Activated CD4-positive, CD25-positive, alpha-beta regulatory T cell (primary cell): ENCODE data around the gene HK1.
"Not testable (repeated sequence)": the region's sequence is repeated elsewhere in the genome, so short reads cannot be mapped to it uniquely, and the experiment has no call there.

Experiments
- DNase-seq, 4 experiments: peaks; one replicate each; lab custom pipeline; 2025; lab: John Stamatoyannopoulos, UW

The HK1 gene

DNA sequence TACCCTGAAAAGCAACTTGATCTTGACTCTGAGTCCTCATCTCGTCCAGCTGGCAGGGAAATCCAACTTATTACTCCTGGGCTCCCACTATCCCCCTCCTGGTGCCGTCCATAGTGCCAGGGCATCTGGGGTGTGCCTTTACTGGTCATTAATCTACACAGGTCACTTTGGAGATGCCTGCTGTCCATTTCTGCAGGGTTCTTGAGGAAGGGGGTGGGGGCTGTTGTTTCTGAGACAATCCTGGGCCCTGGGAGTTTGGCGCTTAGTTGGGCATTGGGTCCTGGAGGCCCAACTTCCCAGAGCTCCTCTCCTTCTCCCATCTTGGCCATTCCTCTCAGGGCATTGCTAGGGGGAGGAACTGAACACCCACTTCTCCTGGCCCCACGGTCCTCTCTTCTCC lies 144.4 kb downstream of the HK1 start:
- DNase-seq: no peak

DNA sequence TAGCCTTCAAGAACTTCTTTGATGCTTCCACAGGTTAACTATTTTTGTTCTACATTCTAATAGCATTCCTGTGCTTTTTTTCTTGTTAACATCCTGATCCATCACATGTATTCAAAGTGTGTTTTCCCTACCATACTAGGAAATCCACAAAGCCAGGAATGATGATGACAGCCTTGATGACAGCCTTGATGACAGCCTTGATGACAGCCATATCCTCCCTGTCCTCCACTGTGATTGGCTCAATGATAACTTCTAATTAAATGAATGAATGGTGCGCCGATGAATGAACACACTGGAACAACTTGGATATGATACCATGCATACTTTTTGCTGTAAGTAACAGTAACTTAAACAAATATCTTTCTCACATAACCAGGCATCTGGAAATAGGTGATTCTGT lies 146.7 kb downstream of the HK1 start:
- no peak for DNase-seq

DNA sequence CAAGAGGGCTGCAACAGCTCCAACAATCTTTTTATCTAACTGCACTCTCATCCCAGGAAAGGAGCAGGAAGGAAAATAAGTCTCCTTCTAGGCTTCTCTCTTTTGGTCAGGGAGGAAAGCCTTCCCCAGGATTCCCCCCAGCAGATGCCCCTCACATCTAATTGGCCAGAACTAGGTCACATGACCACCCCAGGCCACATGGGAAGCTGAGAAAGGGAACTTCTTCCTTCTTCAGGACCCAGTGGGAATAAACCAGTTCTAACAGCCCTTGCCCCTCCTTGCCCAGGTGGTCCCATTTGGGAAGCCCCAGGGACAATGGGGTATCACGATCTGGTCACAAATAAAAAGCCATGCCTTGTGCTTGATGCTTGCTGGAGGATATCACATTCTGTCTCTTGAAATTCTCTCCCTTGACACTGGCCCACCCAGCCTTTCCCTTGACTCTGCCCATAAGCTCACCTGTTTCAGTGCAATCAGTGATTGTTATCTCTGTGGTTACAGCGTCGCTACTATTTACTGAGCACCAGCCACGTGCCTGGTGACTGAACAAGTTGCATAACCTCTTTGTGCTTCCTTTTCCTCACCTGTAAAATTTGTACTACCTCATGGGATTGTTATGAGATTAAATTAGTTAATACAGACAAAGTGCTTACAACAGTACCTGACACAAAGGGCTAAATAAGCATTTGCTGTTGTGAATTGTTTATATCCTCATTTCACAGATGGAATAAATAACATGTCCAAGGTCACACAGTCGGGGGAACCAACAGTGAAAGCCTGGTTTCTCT lies 147.4 kb downstream of the HK1 start:
- no peak for DNase-seq

DNA sequence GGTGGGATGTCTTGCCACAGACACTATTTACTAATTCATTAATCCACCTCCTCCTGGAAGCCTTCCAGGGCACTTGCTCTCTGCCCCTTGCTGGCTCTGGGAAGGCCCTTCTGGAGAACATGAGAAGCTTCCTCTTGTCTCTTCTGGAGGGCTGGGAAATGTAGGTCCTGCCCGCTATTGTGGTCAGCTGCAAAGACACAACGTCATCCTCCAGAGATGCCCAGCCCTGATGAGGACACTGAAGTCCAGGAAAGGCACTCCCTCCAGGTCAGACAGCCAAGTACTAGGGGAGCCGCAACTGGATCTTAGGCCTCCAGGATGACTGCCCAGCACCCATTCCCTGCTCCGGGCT lies 148.1 kb downstream of the HK1 start:
- DNase-seq: no peak

DNA sequence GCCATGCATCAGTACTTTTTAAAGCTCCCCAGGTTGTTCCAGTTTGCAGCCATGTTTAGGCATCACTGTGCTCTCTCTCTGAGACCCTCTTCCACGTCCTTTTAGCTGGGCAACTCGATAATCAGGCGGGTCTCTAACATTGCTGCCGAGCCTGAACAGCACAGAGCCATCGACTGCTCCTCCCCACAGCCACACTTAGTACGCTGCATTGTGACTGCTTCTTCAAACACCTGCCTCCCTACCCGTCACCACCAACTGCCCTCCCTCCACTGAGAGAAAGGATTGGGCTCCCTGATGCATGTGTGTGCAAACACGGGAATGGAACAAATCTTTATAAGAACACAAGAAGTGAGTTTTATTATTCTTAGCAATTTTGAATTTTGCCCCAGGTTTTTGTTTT lies 149.9 kb downstream of the HK1 start:
- DNase-seq: no peak

DNA sequence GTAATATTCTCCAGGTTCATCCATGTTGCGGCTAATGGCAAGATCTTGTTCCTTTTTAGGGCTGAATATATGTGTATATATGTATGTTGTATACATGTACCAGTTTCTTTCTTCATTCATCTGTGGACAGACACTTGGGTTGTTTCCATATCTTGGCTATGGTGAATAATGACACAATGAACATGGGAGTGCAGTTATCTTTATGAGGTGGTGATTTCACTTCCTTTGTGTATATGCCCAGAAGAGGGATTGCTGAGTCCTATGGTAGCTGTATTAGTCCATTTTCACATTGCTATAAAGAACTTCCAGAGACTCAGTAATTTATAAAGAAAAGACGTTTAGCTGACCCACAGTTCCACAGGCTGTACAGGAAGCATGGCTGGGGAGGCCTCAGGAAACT lies 155.9 kb downstream of the HK1 start:
- no peak for DNase-seq

DNA sequence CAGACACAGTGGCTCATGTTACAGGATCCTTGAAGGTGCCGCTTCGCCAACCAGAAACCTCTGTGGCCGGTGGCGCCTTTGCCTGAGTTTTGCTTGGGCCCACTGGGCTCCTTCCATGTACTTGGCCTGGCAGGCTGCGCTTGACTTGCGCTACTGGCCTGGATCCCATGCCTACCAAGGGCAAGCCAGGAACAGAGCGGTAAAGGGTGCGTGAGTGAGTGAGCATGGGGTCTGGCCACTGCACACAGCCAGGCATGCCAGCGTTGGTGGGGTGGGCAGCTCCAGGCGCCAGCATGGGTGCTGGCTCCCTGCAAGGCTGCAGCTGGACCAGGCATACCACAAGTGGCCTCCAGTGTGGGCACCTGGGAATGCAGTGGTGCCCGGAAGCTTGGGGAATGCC lies 156.6 kb downstream of the HK1 start:
- DNase-seq: no peak

DNA sequence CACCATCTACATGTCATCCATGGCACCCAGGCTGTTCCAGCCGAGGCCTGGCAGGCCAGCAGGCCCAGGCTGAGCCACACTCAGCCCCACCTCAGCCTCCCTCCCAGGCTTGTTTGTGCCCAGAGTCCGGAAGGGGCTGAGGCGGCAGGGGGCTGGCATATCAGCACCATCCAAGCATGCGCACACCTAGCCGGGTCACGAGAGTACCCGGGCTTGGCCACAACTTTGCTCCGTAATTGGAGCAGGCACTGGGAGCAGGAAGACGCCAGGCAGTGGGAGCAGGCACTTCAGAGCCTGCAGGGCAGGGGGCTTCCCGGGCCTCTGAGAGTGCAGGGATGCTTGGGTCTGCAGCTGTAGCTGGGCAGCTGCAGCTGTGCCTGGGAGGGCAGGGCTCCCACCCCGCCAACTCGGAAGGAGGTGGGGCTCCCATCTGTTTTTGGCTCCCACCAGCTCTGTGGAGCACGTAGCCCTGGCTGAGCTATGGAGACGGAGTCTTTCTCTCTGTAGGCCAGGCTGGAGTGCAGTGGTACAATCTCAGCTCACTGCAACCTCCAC lies 157.7 kb downstream of the HK1 start:
- DNase-seq: no peak

DNA sequence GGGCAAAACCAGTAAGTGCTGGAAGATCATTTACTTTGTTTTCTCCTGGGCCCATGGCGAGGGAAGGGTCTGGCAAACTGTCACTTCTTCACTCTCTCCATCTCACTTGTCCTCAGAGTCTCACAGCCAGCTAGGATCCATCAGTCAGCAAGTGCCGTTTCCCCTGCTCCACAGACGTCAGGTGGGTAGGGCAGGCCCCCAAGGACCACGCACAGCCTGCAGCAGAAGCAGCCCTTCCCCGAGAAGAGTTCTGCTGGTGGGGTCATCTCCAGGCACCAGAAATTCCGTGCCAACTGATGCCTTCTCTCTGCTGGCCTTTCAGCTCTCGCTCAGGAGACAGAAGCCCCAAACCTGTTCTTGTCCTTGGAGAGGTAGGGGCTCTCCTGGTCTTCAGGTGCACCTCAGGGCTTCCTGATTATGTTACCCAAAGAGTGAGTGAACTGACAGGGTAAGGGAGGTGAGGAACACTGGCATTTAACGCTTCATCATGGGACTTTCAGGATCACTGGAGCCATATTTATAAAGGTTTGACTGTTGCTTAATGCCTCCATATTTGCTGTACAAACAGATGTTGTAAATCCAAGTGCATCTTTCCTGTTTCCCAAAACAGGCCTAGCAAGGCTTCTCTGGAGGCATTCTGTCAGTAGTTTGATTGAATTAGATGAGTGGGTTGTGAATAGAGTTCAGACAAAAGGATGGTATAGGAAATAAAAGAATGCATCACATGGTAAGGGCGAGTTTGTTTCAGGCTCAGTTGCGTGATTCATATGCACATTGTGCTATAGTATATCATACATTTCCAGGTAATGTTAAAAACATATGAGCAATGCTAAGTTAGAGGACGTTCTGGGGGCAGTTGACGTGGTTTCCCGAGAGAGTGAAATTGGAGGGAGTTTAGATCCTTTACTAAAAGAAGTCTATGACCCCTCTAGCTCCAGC lies 159.3 kb downstream of the HK1 start:
- no peak for DNase-seq

DNA sequence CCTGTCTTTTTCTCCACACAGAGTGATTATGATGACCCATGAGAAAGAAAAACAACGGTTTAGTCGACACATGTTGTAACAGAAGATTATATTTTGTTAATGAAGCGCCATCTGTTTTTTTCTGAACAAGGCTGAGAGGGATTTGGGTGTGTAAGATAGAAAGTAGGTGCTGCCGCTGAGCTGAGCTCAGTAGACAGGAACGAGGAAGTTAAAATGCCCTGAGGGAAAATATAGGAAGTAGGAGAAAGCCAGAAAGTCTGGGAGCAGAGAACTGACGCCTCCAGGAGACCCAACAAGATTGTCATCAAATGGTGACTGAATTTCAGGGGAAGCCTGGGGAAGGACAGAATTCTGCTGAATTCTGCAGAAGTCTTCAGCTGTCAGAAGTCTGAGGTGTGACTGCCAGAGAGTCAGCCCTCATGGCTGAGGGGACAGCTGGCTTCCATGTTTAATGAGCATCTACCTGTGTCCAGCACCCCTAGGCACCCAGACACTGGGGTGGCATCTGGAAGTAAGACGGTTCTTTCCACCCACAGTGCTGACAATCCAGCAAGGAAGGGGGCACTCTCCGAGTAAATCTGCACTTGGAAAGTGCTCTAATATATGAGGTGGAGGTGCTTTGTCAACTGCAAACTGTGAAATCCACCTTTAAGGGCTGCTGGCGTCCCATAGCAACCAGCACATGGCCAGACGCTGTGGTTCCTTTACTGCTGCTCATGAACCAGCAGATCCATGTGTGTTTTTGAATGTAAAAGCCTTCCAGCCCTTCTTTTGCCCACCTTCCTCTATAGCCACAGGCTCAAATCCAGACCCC lies 160.4 kb downstream of the HK1 start:
- no peak for DNase-seq

DNA sequence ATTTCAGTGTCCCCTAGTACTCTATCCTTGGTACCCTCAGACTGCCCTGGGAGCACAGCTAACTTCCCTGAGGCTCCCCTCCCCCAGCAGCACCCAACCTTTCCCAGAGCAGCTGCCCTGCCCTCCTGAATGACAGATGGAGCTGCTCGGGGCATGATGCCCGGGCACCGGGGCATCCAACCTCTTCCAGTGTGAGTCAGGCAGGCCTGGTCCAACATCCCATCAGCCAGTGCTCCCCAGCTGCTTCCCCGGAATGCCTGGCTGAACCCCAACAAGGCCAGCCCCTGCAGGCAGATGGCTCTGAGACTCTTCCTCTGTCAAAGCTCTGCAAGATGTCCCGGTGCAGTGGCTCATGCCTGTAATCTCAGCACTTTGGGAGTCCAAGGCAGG lies 161.0 kb downstream of the HK1 start:
- DNase-seq: no peak

DNA sequence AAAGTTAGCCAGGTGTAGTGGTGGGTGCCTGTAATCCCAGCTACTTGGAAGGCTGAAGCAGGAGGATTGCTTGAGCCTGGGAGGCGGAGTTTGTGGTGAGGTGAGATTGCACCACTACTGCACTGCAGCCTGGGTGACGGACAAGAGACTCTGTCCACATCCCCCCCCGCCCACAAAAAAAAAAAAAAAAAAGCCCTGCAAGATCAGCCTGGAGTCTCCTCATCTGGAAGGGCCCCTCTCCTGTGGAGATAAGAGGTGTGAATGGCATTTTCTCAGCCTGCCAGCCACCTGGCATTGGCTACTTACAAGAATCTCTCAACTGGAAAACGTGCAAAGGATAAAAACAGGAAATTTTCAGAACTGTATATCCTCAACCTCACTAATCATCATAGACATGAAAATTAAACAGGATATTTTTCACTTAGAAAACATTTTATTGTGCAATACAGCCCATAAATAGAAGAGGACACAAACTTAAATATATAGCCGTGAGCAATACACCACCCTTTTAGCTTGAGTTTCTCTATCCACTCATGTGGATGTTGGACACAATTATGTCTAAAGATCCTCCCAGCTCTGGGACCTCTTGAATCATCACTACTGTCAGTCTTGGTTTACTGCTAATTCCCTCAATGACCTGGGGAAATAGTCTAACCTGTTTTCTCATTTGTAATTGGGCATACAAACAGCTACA lies 161.7 kb downstream of the HK1 start:
- no peak for DNase-seq

DNA sequence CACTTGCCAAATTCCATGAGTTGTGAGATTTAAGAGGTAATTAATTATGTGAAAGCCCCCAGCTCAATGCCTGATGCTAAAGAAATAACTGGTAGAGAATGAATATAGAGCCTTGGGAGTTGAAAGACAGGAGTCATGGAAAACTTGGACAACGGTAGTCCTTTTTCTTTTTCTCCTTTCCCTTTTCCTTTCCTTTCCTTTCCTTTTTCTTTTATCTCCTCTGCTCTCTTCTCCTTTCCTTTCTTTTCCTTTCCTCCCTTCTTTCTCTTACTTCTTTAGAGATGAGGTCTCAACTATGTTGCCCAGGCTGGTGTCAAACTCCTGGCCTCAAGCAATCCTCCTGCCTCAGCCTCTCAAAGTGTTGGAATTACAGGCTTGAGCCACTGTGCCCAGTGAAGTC lies 165.1 kb downstream of the HK1 start:
- DNase-seq: no peak

DNA sequence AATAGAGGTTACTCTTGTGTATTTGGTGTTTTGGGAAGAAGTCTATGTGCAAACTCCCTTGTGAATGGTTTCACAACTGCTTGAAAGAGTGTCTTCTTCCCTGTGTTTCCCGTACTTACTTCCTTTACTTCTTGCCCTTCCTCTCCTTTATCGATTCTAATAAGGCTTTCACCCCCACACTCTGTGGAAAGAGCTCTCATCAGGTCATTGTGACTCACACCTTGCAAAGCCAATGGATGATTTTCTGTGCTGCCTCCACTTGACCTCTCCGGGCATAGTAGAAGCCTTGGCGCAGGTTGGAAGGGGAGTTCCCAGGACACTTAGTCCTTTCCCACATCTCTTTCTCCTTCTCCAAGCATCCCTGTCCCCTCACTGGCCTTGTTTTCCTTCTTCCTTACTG lies 166.7 kb downstream of the HK1 start:
- no peak for DNase-seq

DNA sequence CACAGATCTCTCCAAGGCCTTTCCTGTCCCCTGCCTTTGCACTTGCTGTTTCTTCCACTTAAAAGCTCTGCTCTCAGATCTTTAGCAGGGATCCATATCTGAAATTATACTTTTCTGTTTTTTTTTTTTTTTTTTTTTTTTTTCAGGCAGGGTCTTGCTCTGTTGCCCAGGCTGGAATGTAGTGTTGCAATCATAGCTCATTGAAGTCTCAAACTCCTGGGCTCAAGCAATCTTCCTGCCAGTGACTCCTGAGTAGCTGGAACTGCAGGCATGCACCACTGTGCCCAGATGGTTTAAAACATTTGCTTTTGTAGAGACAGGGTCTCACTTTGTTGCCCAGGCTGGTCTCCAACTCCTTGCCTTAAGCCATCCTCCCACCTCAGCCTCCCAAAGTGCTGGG lies 167.9 kb downstream of the HK1 start:
- no peak for DNase-seq

DNA sequence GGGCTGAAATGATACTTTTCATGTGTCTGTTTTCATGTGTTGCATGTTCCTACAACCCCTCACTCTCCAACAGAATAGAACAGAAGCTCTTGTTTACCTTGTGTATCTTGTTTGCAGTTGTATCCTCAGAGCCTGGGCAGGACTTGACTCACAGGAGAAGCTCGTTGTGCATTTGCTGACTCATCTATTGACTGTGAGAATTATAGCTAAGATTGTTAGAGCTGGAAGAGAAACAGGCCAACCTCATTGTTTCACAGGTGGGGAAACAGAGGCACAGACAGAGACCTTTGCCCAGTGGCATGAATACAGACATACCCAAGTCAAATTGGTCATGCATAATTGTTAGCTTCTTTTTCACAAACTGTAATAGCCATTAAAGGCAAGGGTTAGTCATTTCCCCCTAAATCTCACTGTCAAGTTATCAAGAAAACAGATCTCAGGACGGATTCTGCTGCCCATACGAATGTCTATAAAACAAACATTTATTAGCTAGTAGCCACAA lies 168.4 kb downstream of the HK1 start:
- no peak for DNase-seq

DNA sequence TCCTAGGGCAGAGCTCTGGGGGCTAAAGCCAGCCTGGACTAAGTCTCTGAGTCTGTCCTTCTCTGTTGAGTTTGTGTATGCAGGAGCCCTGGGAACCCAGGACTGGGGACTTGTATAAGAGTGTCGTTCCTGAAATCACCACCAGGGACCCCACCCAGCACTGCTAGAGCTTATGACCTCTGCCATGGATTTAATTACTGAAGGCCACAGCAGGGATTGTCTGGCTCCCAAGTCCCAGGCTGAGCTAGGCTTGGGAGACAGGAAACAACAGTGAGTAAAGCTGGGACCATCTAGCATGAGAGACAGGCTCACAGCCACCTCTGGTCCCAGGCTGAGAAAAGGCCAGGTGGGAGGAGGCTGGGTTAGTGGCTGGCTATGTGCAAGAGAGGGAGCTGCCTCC lies 171.5 kb downstream of the HK1 start:
- peak in 1 of 4 experiments; percentile 10 for DNase-seq

DNA sequence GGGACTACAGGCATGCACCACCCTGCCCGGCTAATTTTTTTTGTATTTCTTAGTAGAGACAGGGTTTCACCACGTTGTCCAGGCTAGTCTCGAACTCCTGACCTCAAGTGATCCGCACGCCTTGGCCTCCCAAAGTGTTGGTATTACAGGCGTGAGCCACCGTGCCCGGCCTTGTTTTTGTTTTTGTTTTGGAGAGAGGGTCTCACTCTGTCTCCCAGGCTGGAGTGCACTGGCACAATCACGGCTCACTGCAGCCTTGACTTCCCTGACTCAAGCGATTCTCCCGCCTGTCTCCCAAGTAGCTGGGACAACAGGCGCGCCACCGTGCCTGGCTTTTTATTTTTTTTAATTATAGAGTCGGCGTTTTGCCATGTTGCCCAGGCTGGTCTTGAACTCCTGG lies 172.1 kb downstream of the HK1 start:
- DNase-seq: not testable (repeated sequence)

DNA sequence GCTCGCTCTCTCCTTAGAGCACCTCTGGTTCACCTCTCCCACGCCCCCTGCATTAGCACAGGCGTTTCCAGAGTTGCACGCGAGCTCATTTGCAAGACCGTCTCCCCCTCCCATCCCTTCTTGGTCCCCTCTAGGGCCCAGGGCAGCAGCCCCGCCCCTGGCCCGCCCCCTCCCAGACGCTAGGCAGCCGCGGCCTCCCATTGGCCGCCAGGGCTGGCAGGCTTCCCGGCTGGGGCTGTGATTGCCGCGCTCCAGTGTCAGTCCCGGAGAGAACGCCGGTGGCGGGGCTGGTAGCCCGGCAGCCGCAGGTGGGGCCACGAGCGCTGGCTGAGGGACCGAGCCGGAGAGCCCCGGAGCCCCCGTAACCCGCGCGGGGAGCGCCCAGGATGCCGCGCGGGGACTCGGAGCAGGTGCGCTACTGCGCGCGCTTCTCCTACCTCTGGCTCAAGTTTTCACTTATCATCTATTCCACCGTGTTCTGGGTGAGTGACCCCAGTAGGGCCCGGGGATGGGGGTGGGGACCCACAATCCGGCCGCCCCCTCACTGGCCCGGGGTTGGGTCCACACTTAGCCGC lies 173.0 kb downstream of the HK1 start, which contains the start of gene TSPAN15:
TSS of gene TSPAN15 (plus strand) at position 257 of the 575 bp plus-strand sequence. CDS start at position 387, 130 bp downstream.
- peak; percentile 47 to 55 (median 54) for DNase-seq
